ENCODE measurements around the gene FOXO6. TPM values are rescaled to one million over a fixed set of nuclear protein-coding genes. Genes with fewer than 3 reads are reported as not detected.

The FOXO6 gene
- total RNA-seq, 4 donors from 2014 or later = 0.14 to 4.1 TPM; not detected in 2

DNA sequence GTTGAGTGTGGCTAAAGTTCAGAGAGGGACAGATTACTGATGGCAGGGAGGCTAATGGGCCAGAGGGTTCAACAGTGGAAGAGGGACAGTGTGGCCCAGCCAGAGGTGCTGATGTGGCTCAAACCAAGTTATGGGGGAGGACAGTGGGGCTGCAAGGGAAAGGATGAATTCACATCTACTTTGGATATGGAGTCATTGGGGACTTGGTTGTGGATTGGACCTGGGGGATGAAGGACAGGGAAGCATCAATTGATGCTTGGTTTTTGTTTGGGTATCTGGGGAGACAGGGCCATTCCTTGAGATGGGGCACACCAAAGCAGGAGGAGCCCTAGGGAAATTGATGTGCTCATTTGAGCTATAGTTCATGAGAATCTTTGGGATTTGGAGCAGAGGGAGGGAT is 23.3 kb downstream of the FOXO6 start:
- intact Hi-C loops (cut with DNase I; ENCODE audit: low total_unique reads) (no loop called here), in situ Hi-C loops (cut with MboI; ENCODE audit: low pct_ligation_motif_present in 1 of 4, low pct_unique_long_range_greater_than_20kb in 1 of 4, low sequenced_read_pairs in 3 of 4) (no loop called here)

DNA sequence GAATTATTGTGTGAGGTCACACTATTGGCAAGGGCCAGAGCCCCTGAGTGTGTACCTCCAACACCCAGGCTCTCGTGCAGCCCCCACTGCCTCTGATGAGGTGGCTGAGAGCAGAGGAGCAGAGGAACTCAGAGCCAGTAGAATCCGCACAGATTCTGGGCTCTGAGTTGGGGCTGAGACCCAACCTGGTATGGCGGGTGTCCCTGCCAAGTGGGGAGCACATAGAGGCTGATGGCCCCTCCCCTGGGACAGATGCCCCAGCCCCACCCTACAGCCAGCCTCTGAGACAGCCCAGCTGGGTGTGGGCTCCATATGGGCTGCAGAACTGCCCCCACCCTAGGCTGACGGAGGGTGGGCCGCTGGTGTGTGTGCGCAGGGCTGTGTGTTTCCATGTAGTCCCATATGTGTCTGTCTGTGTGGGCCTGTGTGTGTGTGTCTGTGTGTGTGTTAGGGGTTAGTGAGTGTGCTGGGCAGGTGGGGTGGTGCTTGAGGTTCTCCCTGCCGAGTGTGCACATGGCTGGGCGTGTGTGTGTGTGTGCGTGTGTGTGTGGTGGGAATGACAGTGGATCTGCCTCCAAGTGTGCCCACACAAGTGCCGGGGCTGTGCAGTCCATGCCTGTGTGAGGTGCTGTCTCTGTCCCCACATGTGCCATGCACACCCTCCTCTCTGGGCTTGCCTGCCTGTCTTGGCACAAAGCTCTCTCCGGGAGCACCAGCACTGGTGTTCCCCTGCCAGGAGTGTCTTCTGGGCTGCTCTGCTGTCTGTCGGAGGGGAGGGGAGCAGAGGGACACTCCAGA is 24.4 kb downstream of the FOXO6 start:
- 40 to 75% methylated on average over 1 to 10 of the region's 12 CpGs for WGBS, 2 donors (ENCODE audit: low coverage in 1 of 2)
- Histone ChIP-seq H3K27ac (no peak overlapping the region), H3K36me3 (no peaks in the 10 kb centered on the region), H3K4me3 (no peak overlapping the region), H3K9me3 (no peaks in the 10 kb centered on the region), H3K27me3 (peaks cover 32% of the 10 kb centered on the region), H3K4me1 (peaks cover 8 to 41% (median 27%) of the 10 kb centered on the region in 4 donors)
- TF ChIP-seq, protein P1, sequence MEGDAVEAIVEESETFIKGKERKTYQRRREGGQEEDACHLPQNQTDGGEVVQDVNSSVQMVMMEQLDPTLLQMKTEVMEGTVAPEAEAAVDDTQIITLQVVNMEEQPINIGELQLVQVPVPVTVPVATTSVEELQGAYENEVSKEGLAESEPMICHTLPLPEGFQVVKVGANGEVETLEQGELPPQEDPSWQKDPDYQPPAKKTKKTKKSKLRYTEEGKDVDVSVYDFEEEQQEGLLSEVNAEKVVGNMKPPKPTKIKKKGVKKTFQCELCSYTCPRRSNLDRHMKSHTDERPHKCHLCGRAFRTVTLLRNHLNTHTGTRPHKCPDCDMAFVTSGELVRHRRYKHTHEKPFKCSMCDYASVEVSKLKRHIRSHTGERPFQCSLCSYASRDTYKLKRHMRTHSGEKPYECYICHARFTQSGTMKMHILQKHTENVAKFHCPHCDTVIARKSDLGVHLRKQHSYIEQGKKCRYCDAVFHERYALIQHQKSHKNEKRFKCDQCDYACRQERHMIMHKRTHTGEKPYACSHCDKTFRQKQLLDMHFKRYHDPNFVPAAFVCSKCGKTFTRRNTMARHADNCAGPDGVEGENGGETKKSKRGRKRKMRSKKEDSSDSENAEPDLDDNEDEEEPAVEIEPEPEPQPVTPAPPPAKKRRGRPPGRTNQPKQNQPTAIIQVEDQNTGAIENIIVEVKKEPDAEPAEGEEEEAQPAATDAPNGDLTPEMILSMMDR (IDR thresholded peaks at IDR 0.05) = no peak
- TF ChIP-seq POLR2A (IDR thresholded peaks at IDR 0.05) (no peak), EP300 (IDR thresholded peaks at IDR 0.05; ENCODE audit: low read depth) (no peak), POLR2AphosphoS5 (IDR thresholded peaks at IDR 0.05) (no peak)
- in situ Hi-C loops (cut with MboI; ENCODE audit: low pct_ligation_motif_present in 1 of 4, low pct_unique_long_range_greater_than_20kb in 1 of 4, low sequenced_read_pairs in 3 of 4) (no loop called here), intact Hi-C loops (cut with DNase I; ENCODE audit: low total_unique reads) (no loop called here)
- DNase-seq = no peak

More for the DNA sequence above, 23.3 kb downstream of the FOXO6 start:
- Histone ChIP-seq H3K27me3 (peaks cover 37% of the 10 kb centered on the region), H3K4me1 (peaks cover 8 to 46% (median 28%) of the 10 kb centered on the region in 4 donors), H3K36me3 (no peaks in the 10 kb centered on the region), H3K27ac (no peak overlapping the region), H3K9me3 (no peaks in the 10 kb centered on the region), H3K4me3 (no peak overlapping the region)
- TF ChIP-seq, protein P1 (IDR thresholded peaks at IDR 0.05) = no peak
- no peak for TF ChIP-seq POLR2A (IDR thresholded peaks at IDR 0.05)
- TF ChIP-seq POLR2AphosphoS5 (IDR thresholded peaks at IDR 0.05) = no peak
- no peak for TF ChIP-seq EP300 (IDR thresholded peaks at IDR 0.05; ENCODE audit: low read depth)
- no peak for DNase-seq

DNA sequence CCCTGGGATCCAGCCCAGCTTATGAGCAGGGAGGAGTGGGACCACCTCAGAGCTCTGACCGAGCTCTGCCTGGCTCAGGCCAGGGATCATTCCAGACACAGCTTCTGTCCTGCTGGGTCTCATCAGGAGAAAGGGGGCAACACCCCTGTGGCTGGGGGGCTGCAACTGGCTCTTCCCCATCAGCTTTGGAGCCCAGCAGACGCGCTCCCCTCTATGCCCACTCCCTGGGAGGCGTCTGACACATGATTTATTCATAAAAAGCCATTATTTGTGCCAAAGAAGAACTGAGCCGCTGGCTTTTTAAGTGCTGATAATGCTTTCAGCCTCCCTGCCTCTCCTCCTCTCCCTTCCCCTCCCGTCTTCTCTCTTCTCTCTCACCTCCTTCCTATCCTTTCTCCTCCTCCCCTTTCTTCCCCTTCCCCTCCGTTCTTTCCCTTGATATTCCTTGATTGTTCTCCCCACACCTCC is 25.0 kb downstream of the FOXO6 start:
- no peak overlapping the region for H3K4me3 ChIP-seq
- H3K27ac ChIP-seq = no peak overlapping the region
- 66 to 69% methylated on average over 4 to 7 of the region's 7 CpGs for WGBS, 2 donors (ENCODE audit: low coverage in 1 of 2)
- no peaks in the 10 kb centered on the region for H3K36me3 ChIP-seq
- TF ChIP-seq POLR2AphosphoS5 (IDR thresholded peaks at IDR 0.05) = no peak
- TF ChIP-seq, protein P1 (IDR thresholded peaks at IDR 0.05) = no peak
- TF ChIP-seq EP300 (IDR thresholded peaks at IDR 0.05; ENCODE audit: low read depth) = no peak
- no peak for TF ChIP-seq POLR2A (IDR thresholded peaks at IDR 0.05)
- intact Hi-C loops (cut with DNase I; ENCODE audit: low total_unique reads) = no loop called here
- H3K27me3 ChIP-seq = peaks cover 25% of the 10 kb centered on the region
- DNase-seq = no peak
- H3K4me1 ChIP-seq = peaks cover 8 to 34% (median 21%) of the 10 kb centered on the region in 4 donors
- in situ Hi-C loops (cut with MboI; ENCODE audit: low pct_ligation_motif_present in 1 of 4, low pct_unique_long_range_greater_than_20kb in 1 of 4, low sequenced_read_pairs in 3 of 4) = no loop called here
- H3K9me3 ChIP-seq = no peaks in the 10 kb centered on the region

DNA sequence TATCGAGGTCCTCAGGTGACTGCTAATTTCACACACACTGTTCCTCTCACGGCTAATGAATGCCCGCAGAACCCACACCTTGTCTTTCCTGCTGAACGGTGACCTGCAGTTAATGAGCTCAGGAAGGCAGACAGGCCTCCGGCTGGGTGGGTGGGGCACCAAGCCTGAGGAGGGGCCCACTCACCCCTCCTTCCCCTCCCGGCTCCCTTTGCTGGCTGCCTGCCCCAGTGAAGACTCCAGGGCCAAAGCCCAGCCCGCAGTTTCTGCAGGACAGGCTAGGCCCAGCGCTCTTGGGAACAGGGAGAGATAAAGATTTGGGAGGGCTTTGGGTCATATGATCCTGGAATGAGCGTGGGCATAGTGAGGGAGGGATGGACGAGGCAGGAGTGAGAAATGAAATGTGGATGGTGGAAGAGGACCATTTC is 26.4 kb downstream of the FOXO6 start:
- Histone ChIP-seq H3K9me3 (no peaks in the 10 kb centered on the region), H3K4me3 (no peak overlapping the region), H3K27me3 (peaks cover 16% of the 10 kb centered on the region), H3K27ac (peak overlapping the region in 1 of 4 donors; percentile 29), H3K4me1 (peaks cover 8 to 26% (median 12%) of the 10 kb centered on the region in 4 donors), H3K36me3 (no peaks in the 10 kb centered on the region)
- intact Hi-C loops (cut with DNase I; ENCODE audit: low total_unique reads) (no loop called here), in situ Hi-C loops (cut with MboI; ENCODE audit: low pct_ligation_motif_present in 1 of 4, low pct_unique_long_range_greater_than_20kb in 1 of 4, low sequenced_read_pairs in 3 of 4) (no loop called here)
- 12% methylated on average over 4 to 10 of the region's 10 CpGs for WGBS, 2 donors (ENCODE audit: low coverage in 1 of 2)
- peak; percentile 71 for DNase-seq
- TF ChIP-seq POLR2AphosphoS5 (IDR thresholded peaks at IDR 0.05) (no peak), POLR2A (IDR thresholded peaks at IDR 0.05) (no peak), EP300 (IDR thresholded peaks at IDR 0.05; ENCODE audit: low read depth) (no peak)
- TF ChIP-seq, protein P1 (IDR thresholded peaks at IDR 0.05) = no peak

All from transverse colon (tissue), 4 donors.